ENCODE results near the gene ADAP1.
"Not testable (repeated sequence)": the region's sequence is repeated elsewhere in the genome, so short reads cannot be mapped to it uniquely, and the experiment has no call there.

Gene ADAP1

DNA sequence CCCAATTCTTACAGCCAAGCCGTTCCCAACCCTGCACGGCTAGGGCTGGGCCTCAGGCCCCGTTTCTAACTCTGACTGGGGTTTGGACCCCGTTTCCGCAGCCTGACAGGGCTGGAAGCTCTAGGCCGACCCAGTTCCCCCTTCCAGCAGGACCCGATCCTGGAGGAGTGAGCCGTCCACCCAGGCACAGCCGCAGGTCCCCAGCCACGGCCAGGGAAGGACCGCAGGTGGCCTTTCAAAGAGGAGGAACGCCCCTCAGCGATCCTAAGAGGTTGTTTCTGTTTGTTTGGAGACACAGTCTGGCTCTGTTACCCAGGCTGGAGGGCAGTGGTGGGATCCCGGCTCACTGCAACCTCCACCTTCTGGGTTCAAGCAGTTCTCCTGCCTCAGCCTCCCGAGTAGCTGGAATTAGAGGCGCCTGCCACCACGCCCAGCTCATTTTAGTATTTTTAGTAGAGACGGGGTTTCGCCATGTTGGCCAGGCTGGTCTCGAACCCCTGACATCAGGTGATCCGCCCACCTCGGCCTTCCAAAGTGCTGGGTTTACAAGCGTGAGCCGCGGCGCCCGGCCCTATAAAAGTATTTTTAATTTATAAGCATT is 78.9 kb downstream of the ADAP1 start:
- DNase-seq = no peak

DNA sequence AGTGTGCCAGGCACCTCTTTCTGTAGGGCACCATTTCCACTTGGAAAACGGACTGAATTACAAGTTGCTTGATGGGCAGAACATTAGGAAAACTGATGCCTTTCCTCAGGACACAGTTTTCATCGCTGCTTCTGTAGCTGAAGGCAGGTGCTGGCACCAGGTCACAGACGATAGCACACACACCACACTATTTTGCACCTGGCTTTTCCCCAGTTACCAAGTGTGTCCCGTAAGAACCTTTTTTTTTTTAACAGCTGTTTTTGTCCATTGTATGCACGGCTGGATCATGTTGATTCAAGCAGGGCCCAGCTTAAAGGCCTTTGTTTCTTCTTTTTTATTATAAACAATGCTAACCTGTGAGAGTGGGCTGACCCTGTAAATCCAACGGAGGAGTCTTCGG is 79.4 kb downstream of the ADAP1 start:
- DNase-seq = no peak

DNA sequence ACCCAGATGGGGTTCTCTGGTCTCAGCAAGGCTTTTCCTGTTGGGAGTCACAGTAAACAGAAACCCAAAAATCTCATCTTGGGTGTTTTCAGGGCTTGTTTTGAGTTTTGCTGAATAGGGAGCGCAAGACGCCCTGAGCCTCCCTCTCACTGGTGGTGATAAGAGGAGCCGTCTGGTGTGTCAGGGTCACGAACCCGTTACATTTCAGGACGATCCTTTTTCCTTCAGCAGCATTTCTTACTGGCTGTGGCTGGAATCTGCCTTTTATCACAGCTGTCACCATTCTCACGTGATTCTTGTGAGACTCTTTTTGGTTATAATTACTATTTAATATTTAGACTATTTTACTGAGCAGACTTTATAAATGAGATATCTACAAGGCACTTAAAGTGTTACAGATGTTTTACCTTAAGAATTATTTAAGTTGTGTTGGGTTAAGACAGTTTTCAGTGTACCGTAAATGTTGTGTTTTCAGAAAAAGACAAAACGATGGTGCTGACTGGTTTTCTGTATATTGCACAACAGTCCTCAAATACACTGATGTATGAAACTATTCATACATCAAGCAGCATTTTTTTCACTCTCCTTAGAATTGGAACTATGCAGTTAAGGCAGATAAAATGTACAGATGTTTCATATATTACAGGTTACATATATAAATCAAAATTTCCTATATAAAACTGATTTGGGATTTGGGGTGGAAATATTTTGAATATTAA is 80.3 kb downstream of the ADAP1 start:
- DNase-seq = no peak

DNA sequence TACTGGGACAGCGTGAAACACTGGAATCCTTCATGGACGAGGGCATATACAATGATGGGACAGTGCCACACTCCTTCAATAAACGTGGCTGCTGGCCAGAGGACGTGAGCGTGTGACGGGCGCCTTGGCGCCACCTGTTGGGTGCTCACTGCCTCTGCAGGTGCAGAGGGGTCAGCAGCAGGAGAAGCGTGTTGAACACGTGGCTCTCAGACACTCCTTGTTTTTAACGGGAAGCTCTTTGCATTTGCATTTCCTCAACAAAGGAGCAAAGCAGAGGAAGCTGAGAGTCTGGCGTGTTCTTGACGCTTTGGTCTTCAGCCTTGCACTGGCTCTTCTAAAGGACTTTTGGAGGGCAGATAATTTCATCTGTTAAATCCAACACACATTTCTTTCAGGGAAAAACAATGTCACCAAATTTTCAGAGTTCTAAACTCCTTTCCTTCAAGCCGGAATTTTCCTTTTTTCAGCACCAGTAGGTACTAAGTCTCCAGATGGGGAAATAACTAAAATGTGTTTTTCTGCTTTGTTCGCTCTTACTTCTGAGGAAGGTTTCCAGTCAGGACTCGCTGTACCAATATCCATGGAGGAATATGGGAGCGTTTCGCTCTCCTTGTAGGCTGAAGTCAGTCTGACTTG is 81.0 kb downstream of the ADAP1 start:
- peak; percentile 78 to 86 for DNase-seq

DNA sequence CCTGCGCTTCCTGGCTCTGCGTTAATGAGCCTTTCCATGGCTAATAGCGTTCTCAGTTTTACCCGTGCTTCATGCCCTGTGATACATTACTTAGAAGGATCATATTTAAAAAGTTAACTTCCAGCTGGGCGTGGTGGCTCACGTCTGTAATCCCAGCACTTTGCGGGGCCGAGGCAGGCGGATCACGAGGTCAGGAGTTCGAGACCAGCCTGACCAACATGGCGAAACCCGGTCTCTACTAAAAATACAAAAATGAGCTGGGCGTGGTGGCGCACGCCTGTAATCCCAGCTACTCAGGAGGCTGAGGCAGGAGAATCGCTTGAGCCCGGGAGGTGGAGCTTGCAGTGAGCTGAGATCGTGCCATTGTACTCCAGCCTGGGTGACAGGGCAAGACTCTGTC is 81.8 kb downstream of the ADAP1 start:
- DNase-seq = not testable (repeated sequence)

DNA sequence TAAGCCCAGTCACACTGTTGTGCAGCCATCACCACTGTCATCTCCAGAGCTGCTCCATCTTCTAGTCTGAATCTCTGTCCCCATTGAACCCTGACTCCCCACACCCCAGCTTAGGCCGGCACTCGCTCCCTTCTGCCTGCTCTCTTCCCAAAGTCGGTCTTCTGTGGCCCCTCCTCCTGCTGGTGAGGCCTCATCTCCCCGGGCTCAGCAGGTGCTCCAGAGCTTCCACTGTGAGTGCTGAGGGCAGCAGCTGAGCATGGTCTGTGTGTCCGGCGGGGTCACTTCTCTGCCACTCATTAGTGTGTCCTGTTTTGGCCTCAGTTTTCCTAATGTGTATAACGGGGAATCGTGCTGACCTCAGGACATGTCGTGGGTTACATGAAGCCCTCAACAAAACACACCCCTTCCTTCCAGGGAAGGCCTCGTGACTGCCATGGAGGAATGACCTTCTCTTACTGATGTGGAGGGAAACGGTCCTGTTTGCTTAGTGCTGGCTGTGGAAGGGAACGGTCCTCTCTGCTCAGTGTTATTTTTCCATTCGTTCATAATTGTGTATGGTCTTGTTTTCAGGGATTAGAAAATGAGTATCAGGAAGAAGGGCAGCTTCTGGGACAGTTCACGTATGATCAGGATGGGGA is 82.5 kb downstream of the ADAP1 start:
- no peak for DNase-seq

DNA sequence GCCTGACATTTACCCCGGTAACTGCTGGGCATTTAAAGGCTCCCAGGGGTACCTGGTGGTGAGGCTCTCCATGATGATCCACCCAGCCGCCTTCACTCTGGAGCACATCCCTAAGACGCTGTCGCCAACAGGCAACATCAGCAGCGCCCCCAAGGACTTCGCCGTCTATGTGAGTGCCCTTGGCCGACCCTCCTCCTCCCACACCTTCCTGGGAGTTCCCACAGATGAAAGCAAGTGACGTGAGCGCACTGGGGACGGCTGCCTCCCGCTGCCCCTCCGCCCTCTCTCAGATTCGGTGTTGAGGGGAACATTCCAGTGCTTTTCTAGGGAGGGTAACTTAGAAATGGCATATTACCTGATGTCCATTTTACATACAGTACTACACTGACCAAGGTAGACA is 85.1 kb downstream of the ADAP1 start:
- DNase-seq = no peak

DNA sequence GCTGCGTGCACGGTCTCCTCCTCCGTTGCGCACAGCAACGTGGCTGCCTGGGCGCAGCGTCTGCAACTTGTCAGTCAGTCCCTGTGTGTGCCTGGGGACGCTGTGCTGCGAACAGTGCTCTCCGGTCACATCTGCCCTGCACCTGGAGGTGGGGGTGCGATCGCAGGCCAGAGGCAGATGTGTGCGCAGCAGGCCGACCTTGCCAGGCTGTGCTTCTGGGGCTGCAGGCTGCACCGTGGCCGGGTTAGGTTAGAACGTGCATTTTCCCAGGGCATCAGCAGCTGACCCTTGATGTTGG is 86.3 kb downstream of the ADAP1 start:
- no peak for DNase-seq

DNA sequence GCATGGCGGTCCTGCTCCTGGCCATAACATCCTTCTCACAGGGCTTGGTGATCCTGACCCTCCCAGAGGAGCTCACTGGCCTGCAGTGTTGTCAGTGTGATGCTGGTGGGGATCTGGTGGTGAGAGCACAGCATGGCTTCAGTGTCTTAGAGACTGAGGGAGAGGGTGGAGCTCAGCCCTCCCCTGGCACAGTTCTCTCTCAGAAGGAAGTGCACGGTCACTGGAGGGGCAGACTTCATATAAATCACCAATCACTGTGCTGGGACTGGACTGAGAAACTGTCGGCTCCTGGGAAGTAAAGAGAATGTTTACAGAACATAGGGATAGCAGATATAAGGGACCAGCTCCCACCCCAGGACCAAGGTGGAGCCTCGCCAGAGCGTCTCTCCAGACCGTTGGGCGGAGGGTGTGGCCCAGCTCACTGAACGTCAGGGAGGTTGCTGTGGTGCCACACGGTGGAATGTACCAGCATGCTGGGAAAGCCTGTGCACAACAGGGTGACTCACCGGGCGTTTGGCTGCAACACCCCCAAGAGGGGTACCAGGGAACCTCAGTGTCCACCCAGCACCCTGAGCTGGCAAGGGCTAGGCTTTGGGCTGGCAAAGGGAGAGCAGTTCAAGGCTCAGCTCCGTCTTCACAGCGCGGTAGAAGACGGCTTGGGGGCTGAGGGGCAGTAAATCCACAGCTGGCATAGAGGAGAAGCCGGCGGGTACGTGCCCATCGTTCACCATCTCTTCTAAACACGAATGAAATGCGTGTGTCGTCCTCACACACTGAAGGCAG is 86.9 kb downstream of the ADAP1 start:
- DNase-seq = no peak

DNA sequence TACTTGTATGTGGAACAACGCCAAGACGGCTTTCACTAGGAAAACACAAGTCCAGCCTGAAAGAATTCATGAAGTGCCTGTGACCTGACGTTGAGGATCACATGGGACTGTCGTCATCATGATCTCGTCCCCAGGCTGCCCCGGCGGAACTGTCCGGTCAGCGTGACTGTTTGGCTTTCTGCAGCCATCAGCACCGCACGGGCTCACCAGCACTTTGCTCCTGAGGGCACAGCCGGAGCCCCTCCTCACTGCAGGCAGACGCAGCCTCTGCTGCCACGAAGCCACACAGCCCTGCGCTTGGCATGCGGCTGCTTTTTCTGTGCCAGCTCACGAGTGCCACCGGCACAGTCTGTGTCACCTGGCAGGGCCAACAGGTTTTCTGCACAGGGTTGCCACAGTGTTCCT is 87.5 kb downstream of the ADAP1 start:
- DNase-seq = no peak

DNA sequence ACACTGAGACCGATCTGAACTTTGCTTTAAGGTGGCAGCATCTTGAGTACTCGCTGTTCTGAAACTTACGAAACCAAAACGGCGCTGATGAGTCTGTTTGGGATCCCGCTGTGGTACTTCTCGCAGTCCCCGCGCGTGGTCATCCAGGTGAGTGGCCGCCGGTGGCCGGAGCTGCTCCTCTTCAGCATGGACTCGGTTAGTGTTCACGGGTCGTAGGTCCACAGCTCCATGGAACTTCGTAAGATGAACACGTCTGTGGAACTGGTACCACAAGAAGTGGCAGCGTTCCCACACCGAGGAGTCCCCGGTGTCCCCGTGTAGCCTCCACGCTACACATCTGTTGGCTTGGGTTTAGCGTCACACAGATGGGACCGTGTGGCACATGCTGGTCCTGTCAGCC is 88.6 kb downstream of the ADAP1 start:
- DNase-seq = no peak

DNA sequence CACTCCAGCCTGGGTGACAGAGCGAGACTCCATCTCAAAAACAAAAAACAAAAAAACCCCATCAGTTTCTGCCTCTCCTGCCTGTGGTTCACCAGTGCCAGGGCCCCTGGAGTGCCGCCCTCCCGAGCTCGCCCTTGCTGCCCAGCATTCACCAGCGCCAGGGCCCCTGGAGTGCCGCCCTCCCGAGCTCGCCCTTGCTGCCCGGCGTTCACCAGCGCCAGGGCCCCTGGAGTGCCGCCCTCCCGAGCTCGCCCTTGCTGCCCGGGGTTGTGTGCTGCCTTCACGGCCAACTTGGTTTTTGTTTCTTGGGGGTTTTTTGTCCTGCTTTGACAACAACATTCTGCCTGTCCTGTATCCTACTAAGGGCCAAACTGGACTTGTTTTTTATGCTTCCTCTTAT is 91.4 kb downstream of the ADAP1 start:
- DNase-seq = no peak

DNA sequence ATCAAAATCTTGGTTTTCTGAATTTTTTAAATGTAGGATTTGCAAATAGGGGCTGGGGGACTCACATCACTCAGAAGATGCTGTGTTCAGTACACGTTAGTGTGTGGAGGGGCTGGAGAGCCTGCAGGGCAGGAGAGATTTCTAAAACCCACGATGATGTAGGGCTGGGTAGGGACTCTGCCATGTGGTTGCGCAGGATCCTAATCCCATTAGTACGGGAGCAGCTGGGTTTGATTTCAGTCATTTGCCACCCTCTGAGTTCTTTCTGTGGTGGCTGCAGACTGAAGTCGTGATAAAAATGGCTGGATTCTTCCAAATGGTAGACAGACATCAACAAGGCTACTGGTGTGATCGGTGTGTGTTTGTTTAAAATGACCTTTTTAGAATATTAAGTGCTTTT is 92.3 kb downstream of the ADAP1 start:
- no peak for DNase-seq

DNA sequence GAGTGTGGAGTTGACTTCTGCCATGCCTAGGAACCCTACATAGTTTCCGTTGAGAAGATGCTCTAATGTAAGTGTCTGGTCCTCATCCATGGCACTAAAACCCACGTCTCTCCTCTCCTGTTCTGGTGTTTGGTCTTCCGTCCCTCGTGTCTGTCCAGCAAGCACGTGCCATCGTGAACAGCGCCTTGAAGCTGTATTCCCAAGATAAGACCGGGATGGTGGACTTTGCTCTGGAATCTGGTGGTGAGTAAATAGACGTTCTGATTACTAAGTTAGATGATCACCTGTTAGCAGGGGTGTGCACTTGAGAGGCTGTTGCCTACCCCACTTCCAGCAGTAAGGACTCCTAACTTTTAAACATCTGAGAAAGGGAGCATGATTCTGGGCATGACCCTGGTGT is 93.3 kb downstream of the ADAP1 start:
- no peak for DNase-seq

DNA sequence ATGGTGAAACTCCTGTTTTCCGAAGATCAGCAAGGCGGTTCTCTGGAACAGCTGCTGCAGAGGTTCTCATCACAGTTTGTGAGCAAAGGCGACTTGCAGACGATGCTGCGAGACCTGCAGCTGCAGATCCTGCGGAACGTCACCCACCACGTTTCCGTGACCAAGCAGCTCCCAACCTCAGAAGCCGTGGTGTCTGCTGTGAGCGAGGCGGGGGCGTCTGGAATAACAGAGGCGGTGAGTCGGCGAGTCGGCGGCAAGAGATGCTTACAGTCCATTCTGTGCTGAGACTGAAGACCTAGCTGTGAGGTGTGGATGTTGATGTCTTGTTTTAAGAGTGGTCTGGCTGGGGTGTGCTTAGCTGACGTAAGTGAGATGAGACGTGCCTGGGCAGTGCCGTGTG is 94.3 kb downstream of the ADAP1 start:
- no peak for DNase-seq

DNA sequence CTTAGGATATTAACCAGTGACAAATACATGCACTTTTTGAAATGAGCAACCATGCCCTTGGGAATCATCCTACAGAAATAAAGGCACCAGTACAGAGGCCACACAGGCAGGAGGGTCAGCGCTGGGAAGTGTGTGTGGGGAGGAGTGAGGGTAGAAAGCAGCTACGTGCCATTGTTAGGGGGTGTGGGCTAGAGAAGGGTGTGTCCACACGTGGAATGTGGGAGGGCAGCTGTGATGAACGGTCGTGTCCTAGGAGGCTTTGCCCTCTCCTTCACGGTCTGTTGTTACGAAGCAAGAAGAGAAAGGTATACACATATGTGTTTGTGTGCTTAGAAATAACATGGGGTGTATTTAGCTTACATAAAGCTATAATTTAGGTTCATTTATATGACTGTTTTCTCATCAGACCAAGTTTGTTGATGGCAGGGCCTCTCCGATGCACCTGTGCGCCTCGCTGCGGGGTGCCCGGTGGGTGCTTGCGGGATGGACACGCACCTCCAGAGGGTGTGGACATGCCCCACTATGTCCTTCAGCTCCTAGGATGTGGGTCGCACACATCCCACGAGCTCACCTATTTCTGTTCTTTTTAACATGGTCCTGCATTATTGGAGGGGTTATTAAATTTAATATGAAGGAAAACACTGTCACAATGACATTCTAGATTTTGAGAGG is 95.0 kb downstream of the ADAP1 start:
- DNase-seq = no peak

DNA sequence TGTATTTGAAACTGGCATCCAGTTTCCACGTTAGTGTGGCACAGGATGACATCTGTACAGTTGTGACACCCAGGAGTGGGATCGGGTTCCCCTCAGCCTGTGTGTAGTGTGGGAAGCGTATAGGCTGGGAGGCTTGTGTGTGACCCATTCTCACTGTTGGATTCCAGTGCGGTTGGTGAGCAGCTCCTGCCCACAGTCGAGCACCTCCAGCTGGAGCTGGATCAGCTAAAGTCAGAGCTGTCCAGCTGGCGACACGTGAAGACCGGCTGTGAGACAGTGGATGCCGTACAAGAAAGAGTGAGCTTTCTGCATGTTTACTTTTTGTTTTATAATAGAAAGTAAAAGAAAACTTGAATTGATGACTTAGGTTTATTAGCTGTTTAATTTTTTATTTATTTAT is 96.8 kb downstream of the ADAP1 start:
- DNase-seq = no peak

DNA sequence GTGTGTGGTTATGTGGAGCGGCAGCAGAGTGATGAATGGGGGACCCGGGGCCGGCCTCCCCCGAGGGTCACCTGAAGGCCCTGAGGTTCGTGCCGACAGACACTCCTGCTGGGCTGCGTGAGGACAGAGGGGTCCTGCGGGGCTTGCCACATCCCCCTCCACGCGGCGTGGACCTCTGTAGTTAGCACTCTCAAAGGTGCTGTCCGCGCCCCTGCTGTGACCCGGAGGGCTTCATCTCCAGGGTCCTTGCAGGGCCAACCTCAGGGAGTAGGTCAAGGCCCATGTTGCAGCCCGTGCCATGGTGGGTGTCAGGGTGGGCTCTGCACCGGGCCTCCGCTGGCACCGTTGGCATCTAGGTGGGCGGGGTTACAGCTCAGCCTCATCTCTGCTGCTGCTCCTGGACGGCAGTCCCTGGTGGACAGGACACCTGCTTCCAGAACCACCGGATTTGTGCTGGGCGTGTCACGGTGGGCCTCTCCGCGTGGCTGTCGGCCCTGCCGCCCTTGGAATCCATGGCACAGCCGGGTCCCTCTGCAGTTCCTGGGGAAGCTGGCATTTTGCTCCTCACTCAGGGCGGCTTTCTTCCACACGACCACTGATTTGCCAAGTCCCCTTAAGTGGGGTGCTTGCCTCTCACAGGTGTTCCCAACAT is 97.9 kb downstream of the ADAP1 start:
- DNase-seq = no peak

DNA sequence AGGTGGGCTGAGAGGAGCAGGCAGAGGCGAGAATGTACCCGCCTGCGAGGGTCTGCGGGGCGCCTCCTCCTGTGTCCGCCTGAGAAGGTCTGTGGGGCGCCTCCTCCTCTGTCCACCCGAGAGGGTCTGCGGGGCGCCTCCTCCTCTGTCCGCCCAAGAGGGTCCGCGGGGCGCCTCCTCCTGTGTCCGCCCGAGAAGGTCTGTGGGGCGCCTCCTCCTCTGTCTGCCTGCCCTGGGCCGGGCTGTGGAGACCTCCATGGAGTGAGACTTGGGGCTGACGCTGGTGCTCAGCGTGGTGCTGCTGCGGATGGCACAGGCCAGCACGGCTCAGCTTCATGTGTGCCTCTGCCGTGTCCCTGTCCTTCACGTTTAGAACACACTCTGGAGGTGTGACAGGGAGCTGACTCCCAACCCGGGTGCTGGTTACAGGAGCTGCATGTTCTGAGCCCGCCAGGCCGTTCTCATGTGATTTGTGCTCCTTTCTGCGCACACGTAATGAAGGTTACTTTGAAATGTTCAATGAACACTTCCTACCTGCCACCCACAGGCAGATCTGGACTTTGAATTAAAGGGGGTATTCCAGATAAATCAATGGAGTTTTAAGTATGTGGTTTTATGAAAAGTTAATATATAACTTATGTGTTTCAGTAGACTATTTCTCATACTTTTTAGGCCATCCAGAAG is 98.7 kb downstream of the ADAP1 start:
- no peak for DNase-seq

DNA sequence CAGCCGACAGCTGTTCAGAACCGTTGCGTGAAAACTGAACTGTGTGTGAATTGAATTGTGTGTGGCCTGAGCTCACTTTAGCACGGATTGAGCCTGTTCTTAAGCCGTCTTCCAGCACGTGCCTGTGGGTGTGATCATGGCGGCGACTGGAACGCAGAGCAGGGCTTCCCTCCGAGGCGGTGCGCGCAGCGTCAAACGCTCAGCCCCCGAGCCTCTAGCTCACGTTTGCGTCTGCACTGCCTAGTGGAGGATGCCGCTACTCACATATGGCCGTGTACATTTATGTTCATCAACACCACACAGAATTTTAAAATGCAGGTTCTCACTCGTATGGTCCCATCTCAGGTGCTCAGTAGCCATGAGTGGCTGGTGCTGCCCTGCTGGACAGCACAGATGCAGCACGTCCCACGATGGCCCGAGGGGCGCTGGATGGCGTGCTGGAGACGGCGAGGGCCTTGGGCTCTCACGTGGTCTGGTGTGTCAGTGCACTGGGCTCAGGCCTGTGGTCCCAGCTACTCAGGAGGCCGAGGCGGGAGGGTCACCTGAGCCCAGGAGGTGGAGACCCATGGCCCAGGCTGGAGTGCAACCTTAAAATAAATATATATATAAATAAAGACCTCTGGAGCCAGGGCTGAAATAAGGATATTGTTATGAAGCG is 100.2 kb downstream of the ADAP1 start:
- DNase-seq = no peak

Data from NCI-H526 (cell line).